ENCODE data around the gene UCN2. TPM values are rescaled to one million over a fixed set of nuclear protein-coding genes. Genes with fewer than 3 reads are reported as not detected.

The UCN2 gene
- polyA plus RNA-seq, 2 donors = 2.3 to 7.2 TPM

DNA sequence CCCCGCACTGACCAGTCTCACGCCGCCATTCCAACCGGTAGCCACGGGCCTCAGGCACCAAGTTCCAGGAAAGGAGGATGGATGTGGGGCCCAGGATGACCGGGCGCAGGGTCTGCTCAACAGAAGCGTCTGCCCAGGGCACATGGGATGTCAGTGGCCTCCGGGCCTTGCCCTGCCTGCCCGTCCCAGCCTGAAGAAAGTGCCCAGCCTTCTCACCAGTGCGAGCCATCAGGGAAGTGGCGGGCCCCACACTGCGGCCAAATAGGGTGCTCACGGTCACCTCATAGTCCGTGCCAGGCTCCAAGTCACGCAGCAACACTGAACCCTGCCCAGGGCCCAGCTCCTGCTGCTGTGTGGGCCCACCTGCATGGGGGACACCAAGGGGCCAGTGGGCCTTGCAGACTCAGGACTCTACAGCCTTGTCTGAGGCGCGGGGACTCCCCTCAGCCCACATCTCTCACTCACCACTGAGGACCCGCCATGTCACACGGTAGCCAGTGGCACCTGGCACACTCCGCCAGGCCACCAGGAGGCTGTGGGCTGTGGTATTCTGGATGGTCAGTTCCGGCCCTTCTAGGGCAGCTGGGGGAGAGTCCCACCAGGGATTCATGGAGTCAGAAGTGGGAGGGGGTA is 28.4 kb upstream of the UCN2 start:
- H3K4me3 ChIP-seq (ENCODE audit: low read depth in 1 of 2, low read length in 2 of 2) = no peak overlapping the region
- H3K4me1 ChIP-seq (ENCODE audit: control insufficient read depth in 2 of 2, insufficient read depth in 2 of 2, low read length in 1 of 2) = peaks cover 0 to 24% of the 10 kb centered on the region in 2 donors
- H3K27me3 ChIP-seq (ENCODE audit: control insufficient read depth in 1 of 2, insufficient read depth in 2 of 2, low read length in 2 of 2) = no peaks in the 10 kb centered on the region
- peaks cover 0 to 32% of the 10 kb centered on the region in 2 donors for H3K36me3 ChIP-seq (ENCODE audit: control insufficient read depth in 2 of 2, insufficient read depth in 2 of 2, low read length in 1 of 2)
- WGBS, 2 donors = 87 to 91% methylated on average over 22 of the region's 22 CpGs
- H3K27ac ChIP-seq (ENCODE audit: low read depth in 2 of 2, low read length in 1 of 2) = no peak overlapping the region
- no peaks in the 10 kb centered on the region for H3K9me3 ChIP-seq (ENCODE audit: control insufficient read depth in 2 of 2, insufficient read depth in 1 of 2, low read depth in 1 of 2, low read length in 1 of 2)

DNA sequence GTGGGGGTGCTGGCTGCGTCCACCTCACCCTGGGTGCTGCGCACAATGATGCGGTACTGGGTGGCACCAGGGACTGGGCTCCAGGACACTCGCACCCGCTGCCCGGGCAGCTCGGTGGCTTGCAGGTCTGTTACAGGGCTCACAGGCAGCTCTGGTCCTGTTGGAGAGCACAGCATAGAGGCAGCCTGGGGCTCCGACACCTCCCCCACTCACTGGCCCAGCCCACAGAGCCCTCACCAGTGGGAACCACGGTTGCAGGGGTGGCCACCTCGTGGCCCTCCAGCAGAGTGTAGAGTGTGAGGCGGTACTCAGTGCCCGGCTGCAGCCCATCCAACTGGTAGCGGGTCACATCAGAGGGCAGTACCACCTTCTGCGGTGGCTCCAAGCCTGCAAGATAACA is 27.9 kb upstream of the UCN2 start:
- H3K27me3 ChIP-seq (ENCODE audit: control insufficient read depth in 1 of 2, insufficient read depth in 2 of 2, low read length in 2 of 2) = no peaks in the 10 kb centered on the region
- no peak overlapping the region for H3K27ac ChIP-seq (ENCODE audit: low read depth in 2 of 2, low read length in 1 of 2)
- peaks cover 0 to 33% of the 10 kb centered on the region in 2 donors for H3K36me3 ChIP-seq (ENCODE audit: control insufficient read depth in 2 of 2, insufficient read depth in 2 of 2, low read length in 1 of 2)
- H3K9me3 ChIP-seq (ENCODE audit: control insufficient read depth in 2 of 2, insufficient read depth in 1 of 2, low read depth in 1 of 2, low read length in 1 of 2) = no peaks in the 10 kb centered on the region
- 85 to 87% methylated on average over 14 of the region's 14 CpGs for WGBS, 2 donors
- H3K4me3 ChIP-seq (ENCODE audit: low read depth in 1 of 2, low read length in 2 of 2) = no peak overlapping the region
- H3K4me1 ChIP-seq (ENCODE audit: control insufficient read depth in 2 of 2, insufficient read depth in 2 of 2, low read length in 1 of 2) = peaks cover 0 to 18% of the 10 kb centered on the region in 2 donors

DNA sequence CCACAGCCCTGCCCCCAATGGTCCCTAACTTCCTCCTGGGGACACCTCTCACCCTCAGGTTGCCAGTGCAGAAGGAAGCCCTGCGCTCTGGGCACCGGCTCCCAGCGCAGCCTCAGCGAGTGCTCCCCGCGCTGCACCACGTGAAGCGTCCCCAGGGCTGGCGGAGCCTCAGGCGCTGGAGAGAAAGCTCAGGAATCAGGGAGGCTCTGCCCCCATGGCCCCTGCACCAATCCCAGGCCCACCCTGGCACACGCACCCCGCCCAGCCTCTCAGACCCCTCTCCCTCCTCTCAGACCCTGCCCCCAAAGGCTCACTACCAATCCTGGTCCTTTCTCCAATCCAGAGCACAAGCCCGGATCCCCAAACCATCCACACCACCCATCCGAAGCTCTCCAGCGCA is 24.6 kb upstream of the UCN2 start:
- H3K36me3 ChIP-seq (ENCODE audit: control insufficient read depth in 2 of 2, insufficient read depth in 2 of 2, low read length in 1 of 2) = peaks cover 0 to 39% of the 10 kb centered on the region in 2 donors
- H3K27ac ChIP-seq (ENCODE audit: low read depth in 2 of 2, low read length in 1 of 2) = no peak overlapping the region
- no peak overlapping the region for H3K4me3 ChIP-seq (ENCODE audit: low read depth in 1 of 2, low read length in 2 of 2)
- no peaks in the 10 kb centered on the region for H3K27me3 ChIP-seq (ENCODE audit: control insufficient read depth in 1 of 2, insufficient read depth in 2 of 2, low read length in 2 of 2)
- H3K4me1 ChIP-seq (ENCODE audit: control insufficient read depth in 2 of 2, insufficient read depth in 2 of 2, low read length in 1 of 2) = peaks cover 0 to 5% of the 10 kb centered on the region in 2 donors
- 77 to 78% methylated on average over 15 of the region's 15 CpGs for WGBS, 2 donors
- no peaks in the 10 kb centered on the region for H3K9me3 ChIP-seq (ENCODE audit: control insufficient read depth in 2 of 2, insufficient read depth in 1 of 2, low read depth in 1 of 2, low read length in 1 of 2)

DNA sequence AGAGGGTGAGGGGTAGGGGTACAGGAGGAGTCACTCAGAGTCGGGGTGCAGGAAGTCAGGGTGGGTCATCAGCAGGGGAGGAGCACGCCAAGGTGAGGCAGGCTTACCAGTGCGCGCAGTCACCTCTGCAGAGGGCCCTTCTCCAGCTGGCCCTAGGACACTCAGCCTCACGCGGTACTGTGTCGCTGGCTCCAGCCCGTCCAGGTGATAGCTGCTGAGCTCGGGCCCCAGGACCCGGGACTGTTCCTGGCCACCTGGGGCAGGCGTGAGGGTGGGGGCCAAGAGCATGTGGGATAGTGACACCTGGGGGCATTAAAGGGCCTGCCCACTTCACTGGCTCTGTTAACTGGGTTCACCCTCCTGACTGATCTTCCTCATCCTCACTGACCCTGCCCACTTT is 24.1 kb upstream of the UCN2 start:
- Histone ChIP-seq H3K27me3 (ENCODE audit: control insufficient read depth in 1 of 2, insufficient read depth in 2 of 2, low read length in 2 of 2) (no peaks in the 10 kb centered on the region), H3K27ac (ENCODE audit: low read depth in 2 of 2, low read length in 1 of 2) (no peak overlapping the region), H3K4me1 (ENCODE audit: control insufficient read depth in 2 of 2, insufficient read depth in 2 of 2, low read length in 1 of 2) (peaks cover 0 to 2% of the 10 kb centered on the region in 2 donors), H3K9me3 (ENCODE audit: control insufficient read depth in 2 of 2, insufficient read depth in 1 of 2, low read depth in 1 of 2, low read length in 1 of 2) (no peaks in the 10 kb centered on the region), H3K36me3 (ENCODE audit: control insufficient read depth in 2 of 2, insufficient read depth in 2 of 2, low read length in 1 of 2) (peaks cover 0 to 37% of the 10 kb centered on the region in 2 donors), H3K4me3 (ENCODE audit: low read depth in 1 of 2, low read length in 2 of 2) (no peak overlapping the region)
- 77 to 83% methylated on average over 11 of the region's 11 CpGs for WGBS, 2 donors

DNA sequence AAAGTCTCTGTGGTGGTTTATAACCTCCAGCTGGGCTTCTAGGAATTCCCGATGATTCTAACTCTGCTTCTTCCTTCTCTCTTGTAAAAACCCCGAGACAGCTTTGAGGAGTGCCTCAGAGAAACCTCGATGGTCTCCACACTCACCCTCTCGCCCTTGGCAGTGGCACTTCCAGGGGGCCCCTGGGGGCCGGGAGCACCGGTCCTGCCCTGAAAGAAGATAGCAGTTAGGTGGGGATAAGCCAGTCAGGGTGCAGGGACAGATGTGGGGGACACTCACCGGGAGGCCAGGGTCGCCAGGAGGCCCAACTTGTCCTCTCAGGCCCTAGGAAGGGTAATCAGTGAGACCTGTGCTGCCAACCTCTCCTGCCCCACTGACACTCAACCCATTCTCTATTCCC is 21.8 kb upstream of the UCN2 start:
- 79 to 92% methylated on average over 8 of the region's 8 CpGs for WGBS, 2 donors
- H3K4me1 ChIP-seq (ENCODE audit: control insufficient read depth in 2 of 2, insufficient read depth in 2 of 2, low read length in 1 of 2) = no peaks in the 10 kb centered on the region
- peaks cover 0 to 31% of the 10 kb centered on the region in 2 donors for H3K36me3 ChIP-seq (ENCODE audit: control insufficient read depth in 2 of 2, insufficient read depth in 2 of 2, low read length in 1 of 2)
- H3K9me3 ChIP-seq (ENCODE audit: control insufficient read depth in 2 of 2, insufficient read depth in 1 of 2, low read depth in 1 of 2, low read length in 1 of 2) = no peaks in the 10 kb centered on the region
- H3K27ac ChIP-seq (ENCODE audit: low read depth in 2 of 2, low read length in 1 of 2) = no peak overlapping the region
- no peak overlapping the region for H3K4me3 ChIP-seq (ENCODE audit: low read depth in 1 of 2, low read length in 2 of 2)
- H3K27me3 ChIP-seq (ENCODE audit: control insufficient read depth in 1 of 2, insufficient read depth in 2 of 2, low read length in 2 of 2) = no peaks in the 10 kb centered on the region

DNA sequence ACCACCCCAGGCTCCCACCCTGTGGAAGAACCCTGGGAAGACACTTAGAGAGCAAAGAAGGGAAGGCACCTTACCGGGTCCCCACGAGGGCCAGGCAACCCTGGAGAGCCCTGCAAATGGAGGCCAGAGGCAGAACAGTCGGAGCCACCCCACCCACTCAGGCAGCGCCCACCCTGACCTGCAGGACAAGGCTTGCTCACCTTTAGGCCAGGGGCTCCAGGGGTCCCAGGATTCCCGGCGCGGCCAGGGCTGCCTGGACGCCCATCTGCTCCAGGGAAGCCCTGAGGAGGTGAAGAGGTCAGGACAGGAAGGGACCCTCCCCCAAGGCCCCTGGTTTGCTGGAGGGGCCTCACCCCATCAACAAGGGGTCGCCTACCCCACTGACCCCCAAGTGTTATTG is 21.3 kb upstream of the UCN2 start:
- 87 to 91% methylated on average over 9 of the region's 9 CpGs for WGBS, 2 donors
- H3K36me3 ChIP-seq (ENCODE audit: control insufficient read depth in 2 of 2, insufficient read depth in 2 of 2, low read length in 1 of 2) = peaks cover 0 to 26% of the 10 kb centered on the region in 2 donors
- H3K4me1 ChIP-seq (ENCODE audit: control insufficient read depth in 2 of 2, insufficient read depth in 2 of 2, low read length in 1 of 2) = no peaks in the 10 kb centered on the region

DNA sequence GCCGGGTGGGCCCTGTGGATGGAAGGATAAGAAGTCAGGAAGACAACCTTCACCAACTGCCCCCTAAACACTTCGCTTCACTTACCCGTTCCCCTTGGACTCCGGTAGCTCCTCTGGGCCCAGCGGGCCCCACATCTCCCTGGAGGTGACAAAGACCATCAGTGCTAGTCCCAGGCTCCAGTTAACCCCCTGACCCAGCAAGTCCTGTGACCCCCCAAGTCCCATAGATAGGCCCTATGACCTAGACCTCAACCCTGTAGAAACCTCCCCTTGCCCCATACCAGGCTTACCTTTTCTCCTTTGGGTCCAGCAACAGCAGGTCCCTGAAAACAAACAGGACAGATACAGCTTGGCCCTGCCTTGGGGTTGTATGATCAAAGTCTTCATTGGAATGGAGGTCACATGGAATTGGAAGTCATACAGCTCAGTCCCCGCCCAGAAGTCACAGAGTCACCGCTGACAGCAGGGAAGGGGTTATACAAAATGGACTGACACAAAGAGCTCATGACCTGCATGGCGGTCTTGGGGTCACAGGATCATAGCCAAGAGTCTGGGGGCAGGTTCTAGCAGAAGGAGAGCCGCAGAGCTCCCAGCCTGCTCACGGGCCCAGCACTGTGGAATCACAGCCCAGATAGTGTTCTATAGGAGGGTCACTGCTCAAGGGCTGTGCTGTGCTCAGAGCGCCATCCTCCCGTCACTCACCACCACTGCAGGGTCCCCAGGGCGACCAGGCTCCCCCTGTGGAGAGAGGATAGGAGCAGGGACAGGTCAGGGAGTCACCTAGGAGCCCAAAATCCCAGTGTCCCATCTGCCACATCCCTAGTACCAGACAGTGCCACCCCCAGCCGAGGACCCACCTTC is 18.3 kb upstream of the UCN2 start:
- 87 to 88% methylated on average over 14 of the region's 14 CpGs for WGBS, 2 donors
- H3K9me3 ChIP-seq (ENCODE audit: control insufficient read depth in 2 of 2, insufficient read depth in 1 of 2, low read depth in 1 of 2, low read length in 1 of 2) = peaks cover 0 to 2% of the 10 kb centered on the region in 2 donors
- H3K36me3 ChIP-seq (ENCODE audit: control insufficient read depth in 2 of 2, insufficient read depth in 2 of 2, low read length in 1 of 2) = peaks cover 0 to 19% of the 10 kb centered on the region in 2 donors
- no peak overlapping the region for H3K4me3 ChIP-seq (ENCODE audit: low read depth in 1 of 2, low read length in 2 of 2)
- no peaks in the 10 kb centered on the region for H3K4me1 ChIP-seq (ENCODE audit: control insufficient read depth in 2 of 2, insufficient read depth in 2 of 2, low read length in 1 of 2)
- H3K27ac ChIP-seq (ENCODE audit: low read depth in 2 of 2, low read length in 1 of 2) = no peak overlapping the region
- no peaks in the 10 kb centered on the region for H3K27me3 ChIP-seq (ENCODE audit: control insufficient read depth in 1 of 2, insufficient read depth in 2 of 2, low read length in 2 of 2)

More for the DNA sequence above, 21.3 kb upstream of the UCN2 start:
- Histone ChIP-seq H3K9me3 (ENCODE audit: control insufficient read depth in 2 of 2, insufficient read depth in 1 of 2, low read depth in 1 of 2, low read length in 1 of 2) (no peaks in the 10 kb centered on the region), H3K27me3 (ENCODE audit: control insufficient read depth in 1 of 2, insufficient read depth in 2 of 2, low read length in 2 of 2) (no peaks in the 10 kb centered on the region), H3K4me3 (ENCODE audit: low read depth in 1 of 2, low read length in 2 of 2) (no peak overlapping the region), H3K27ac (ENCODE audit: low read depth in 2 of 2, low read length in 1 of 2) (no peak overlapping the region)

DNA sequence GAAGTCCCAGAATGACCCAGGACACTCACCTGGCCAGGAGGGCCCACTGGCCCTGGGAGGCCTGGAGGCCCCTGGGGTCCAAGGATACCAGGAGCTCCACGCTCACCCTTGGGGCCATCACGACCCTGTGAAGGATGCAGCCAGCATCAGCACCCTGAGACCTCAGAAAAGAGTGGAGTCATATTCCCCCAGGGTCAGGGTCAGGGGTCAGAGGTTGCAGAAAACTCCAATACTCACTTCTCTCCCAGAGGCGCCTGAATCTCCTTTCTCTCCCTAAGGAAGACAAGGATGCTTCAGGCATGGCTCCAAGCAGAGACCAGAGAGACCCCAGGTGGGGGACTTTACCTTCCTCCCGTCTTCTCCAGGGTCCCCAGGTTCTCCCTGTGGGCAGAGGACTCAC is 13.1 kb upstream of the UCN2 start:
- no peak overlapping the region for H3K27ac ChIP-seq (ENCODE audit: low read depth in 2 of 2, low read length in 1 of 2)
- H3K4me1 ChIP-seq (ENCODE audit: control insufficient read depth in 2 of 2, insufficient read depth in 2 of 2, low read length in 1 of 2) = no peaks in the 10 kb centered on the region
- no peak overlapping the region for H3K4me3 ChIP-seq (ENCODE audit: low read depth in 1 of 2, low read length in 2 of 2)
- whole genome bisulfite sequencing, 2 donors = 84 to 88% methylated on average over 4 of the region's 4 CpGs
- peaks cover 0 to 23% of the 10 kb centered on the region in 2 donors for H3K36me3 ChIP-seq (ENCODE audit: control insufficient read depth in 2 of 2, insufficient read depth in 2 of 2, low read length in 1 of 2)
- H3K27me3 ChIP-seq (ENCODE audit: control insufficient read depth in 1 of 2, insufficient read depth in 2 of 2, low read length in 2 of 2) = no peaks in the 10 kb centered on the region
- peaks cover 0 to 2% of the 10 kb centered on the region in 2 donors for H3K9me3 ChIP-seq (ENCODE audit: control insufficient read depth in 2 of 2, insufficient read depth in 1 of 2, low read depth in 1 of 2, low read length in 1 of 2)

DNA sequence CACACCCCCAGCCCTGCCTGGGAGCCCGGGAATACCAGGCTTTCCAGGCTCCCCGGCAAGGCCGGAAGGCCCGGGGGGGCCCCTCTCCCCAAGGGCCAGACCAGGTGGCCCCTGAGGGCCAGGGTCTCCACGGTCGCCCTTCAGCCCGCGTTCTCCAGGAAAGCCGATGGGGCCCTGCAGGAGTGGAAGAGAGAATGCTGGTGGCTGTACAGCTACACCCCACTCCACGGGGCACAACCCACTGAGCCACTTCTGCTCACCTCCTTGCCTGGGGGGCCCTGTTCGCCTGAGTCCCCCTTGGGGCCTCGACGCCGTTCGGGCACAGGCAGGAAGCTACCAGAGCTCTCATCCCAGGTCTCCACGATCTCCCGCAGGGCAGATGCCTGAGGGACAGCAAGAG is 11.8 kb upstream of the UCN2 start:
- Histone ChIP-seq H3K4me3 (ENCODE audit: low read depth in 1 of 2, low read length in 2 of 2) (no peak overlapping the region), H3K4me1 (ENCODE audit: control insufficient read depth in 2 of 2, insufficient read depth in 2 of 2, low read length in 1 of 2) (no peaks in the 10 kb centered on the region), H3K27me3 (ENCODE audit: control insufficient read depth in 1 of 2, insufficient read depth in 2 of 2, low read length in 2 of 2) (no peaks in the 10 kb centered on the region), H3K9me3 (ENCODE audit: control insufficient read depth in 2 of 2, insufficient read depth in 1 of 2, low read depth in 1 of 2, low read length in 1 of 2) (peaks cover 0 to 2% of the 10 kb centered on the region in 2 donors), H3K36me3 (ENCODE audit: control insufficient read depth in 2 of 2, insufficient read depth in 2 of 2, low read length in 1 of 2) (peaks cover 0 to 18% of the 10 kb centered on the region in 2 donors), H3K27ac (ENCODE audit: low read depth in 2 of 2, low read length in 1 of 2) (no peak overlapping the region)
- WGBS, 2 donors = 84 to 85% methylated on average over 17 of the region's 17 CpGs

All from esophagus (tissue), 2 donors.